Measurements from ENCODE around the gene POU2F1.
"Not testable (repeated sequence)": the region's sequence is repeated elsewhere in the genome, so short reads cannot be mapped to it uniquely, and the experiment has no call there.

POU2F1 gene

DNA sequence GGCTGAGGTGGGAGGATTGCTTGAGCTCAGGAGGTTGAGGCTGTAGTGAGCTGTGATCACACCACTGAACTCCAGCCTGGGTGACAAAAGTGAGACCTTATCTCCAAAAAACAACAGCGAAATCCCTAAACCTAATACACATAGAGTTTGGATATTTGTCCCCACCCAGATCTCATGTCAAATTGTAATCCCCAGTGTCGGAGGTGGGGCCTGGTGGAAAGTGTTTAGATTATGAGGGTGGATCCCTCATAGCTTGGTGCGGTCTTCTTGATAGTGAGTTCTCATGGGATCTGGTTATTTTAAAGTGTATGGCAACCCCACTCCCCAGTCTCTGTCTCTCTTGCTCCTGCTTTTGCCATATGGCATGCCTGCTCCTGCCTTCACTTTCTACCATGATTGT lies 94.0 kb downstream of the POU2F1 start:
- DNase-seq (ENCODE audit: low spot score) = no peak

DNA sequence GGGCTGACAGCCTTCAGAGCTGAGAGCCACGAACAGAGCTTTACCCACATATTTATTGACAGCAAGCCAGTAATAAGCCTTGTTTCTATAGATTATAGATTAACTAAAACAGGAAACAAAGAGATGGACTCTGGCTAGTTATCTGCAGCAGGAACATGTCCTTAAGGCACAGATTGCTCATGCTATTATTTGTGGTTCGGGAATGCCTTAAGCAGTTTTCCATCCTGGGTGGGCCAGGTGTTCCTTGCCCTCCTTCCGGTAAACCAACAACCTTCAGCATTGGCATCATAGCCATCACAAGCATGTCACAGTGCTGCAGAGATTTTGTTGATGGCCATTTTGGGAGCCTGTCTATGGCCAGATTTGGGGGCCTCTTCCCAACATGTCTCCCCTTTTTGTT lies 96.8 kb downstream of the POU2F1 start:
- DNase-seq (ENCODE audit: low spot score) = no peak

DNA sequence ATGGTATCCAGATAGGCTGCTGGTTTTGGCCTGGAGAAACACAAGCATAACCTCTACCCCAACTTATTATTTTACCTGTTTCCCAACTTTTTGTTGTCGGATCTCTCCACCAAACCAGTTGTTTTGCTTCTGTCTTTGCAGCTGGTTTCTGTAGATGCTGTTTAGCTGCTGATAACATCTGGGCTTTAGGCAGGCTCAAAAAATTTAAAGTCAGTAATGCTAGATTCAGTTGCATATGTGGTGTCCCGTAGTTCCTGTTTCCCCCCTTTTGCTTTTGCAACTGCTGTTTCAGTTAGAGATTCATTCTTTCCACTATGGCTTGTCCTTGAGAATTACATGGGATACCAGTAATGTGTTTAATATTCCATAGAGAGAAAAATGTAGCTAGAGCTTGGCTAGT lies 98.5 kb downstream of the POU2F1 start:
- DNase-seq (ENCODE audit: low spot score) = not testable (repeated sequence)

DNA sequence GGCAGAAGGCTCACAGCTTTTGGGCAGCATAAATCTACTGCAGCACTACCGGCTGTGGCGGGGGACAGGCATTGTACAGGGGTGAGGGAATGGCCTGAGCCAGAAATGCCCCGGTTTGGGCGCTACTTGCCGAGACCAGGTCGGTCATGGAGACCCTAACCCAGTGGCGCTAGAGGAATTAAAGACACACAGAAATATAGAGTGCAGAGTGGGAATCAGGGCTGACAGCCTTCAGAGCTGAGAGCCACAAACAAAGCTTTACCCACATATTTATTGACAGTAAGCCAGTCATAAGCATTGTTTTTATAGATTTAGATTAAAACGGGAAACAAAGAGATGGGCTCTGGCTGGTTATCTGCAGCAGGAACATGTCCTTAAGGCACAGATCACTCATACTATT lies 101.8 kb downstream of the POU2F1 start:
- no peak for DNase-seq (ENCODE audit: low spot score)

DNA sequence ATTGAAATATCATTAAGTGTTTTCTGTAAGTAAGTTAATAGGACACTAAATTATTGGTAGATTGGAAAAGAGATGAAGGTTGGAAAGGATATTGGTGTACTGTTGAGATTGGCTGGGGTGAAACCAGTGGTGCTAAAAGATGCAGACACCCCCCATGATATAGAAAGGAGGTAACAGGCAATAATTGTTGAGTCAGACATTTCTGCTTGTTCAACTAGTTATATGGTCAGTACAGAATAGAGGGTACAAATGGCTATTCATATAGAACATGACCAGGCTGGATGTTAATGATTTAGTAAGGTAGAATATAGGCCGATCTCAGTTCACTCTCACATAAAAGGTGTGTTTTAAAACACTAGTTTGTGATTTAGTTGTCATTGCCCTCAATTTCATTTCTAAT lies 104.5 kb downstream of the POU2F1 start:
- no peak for DNase-seq (ENCODE audit: low spot score)

DNA sequence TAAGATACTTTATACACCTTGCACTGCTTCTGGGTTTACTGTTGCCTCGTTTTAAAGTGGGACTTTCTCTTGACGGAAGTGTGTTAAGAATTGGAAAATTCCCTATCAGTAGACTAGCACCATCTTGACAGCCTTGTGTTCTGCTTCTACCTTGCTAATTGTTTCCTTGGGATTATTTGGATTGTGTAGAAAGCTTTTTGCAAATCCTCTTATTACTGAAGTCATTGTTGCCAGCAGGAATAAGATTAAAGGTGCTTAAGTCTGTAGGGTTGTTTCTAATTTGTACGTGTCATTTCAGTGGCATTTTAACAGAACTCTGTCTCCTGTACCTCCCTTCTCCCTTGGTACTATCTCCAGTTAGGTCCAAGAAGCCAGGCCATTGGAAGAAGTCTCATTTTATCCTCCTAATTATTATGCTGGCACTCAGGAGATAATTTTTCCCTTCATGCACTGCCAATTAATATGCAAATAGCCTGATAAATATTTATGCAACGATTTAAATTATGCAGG lies 107.7 kb downstream of the POU2F1 start:
- DNase-seq (ENCODE audit: low spot score) = no peak

DNA sequence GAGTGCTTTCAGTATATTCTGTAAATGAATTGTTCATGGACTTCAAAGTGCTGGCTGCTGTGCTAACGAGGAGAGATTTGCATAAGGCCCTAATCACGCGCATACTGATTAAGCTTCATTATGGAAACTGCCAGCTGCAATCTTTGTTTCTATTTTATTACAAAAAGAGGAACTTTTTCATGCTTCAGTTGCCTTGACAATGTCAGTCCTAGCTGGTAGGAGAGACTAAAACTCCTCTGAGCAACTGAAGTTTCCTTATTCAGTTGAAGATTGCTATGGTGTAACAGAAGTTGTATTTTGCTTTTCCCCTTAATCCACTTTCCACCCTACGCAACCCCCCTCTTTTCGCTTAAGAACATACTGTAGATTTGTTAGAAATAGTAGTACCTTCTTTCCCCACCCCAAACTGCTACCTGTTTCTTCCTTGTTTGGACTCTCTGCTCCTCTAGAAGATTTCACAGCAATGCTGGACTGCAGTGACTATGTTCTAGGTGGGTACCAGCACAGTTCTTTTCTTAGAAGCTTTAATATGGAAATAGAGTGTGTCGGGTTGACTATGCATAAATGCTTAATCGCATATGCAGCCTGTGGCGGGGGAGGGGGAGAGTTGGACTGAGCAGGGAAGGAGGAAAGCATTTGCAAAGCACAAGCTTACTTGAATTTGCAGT lies 108.3 kb downstream of the POU2F1 start:
- no peak for DNase-seq (ENCODE audit: low spot score)

DNA sequence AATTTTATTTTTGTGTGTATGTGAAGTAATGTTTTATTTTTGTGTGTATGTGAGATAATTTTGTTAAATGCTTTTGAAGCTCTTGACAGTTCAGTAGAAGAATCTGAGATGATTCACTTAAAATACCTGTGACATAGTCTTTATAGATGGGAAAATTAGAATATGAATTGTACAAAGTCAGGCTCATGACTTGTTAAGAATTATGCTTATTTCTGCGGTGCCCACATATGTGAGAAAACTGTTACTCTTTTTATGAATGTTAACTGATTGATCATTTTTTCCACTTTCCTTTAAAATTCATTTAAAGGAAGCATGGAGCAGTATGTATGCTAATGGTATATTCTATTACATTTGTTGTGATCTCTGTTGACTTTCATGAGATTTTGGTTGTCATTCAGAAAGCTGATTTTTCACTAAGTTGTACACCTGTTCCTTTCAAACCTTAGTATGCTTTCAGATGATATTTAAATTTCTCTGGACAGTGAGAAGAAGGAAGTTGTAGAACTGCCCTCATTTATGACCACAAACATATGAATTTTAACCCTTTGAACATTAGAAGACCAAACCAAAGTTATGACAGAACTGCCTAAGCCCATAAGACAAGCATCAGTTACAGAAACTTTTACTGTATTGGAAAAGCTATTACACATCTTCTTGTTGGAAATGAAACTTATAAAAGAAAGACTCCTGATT lies 110.1 kb downstream of the POU2F1 start:
- no peak for DNase-seq (ENCODE audit: low spot score)

DNA sequence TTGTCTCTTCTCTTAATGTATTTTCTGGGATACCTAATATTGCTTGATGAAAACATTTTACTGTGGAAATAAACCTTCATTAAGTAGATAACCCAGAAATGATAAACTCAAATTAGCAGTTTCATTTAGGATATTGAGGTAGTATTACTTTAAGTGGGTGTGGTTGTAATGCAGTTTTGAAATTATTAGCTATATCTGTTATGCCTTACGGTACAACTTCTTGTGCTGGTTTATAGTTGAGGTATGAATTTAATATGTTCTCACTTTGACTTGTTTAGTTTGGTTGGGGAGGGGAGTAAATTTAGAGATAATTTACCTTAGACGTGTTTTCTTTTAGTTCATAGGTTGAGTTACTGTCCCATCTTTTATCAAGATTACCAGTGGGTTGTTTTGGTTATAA lies 111.0 kb downstream of the POU2F1 start:
- no peak for DNase-seq (ENCODE audit: low spot score)

DNA sequence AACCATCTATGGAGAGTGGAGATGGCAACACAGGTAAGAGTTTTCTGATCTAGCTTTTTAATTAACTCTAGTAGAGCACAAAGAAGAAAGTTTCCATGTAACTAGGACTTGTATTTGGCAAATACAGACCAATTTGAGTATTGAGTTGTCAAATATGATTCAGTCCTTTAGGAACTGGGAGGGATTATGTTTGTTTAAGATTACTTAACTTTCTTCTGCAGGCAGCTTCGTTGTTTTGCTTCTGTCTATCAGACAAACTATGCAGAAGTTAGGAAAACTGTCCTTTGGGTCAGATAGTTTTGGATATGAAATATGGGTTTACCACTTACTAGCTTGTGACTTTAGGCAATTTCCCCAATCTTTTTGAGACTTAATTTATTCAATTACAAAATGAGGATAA lies 111.8 kb downstream of the POU2F1 start:
- no peak for DNase-seq (ENCODE audit: low spot score)

DNA sequence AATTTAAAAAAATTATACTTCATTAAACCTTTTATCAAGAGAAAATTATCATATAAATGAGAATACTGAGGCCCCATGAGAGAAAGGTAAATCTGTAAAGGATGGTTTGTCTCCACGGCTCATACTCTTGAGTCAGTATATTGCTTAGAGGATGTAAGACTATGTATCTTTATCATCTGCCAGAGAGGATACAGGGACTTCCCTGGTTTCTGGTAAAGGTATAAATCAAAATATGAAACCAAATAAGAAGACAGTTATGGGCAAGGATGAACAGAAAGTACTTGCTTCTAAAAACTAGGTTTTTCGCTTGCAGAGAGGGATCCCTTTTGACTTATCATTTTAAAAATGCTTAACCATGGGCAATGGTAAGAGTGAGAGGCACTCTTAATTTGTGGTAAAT lies 112.4 kb downstream of the POU2F1 start:
- no peak for DNase-seq (ENCODE audit: low spot score)

DNA sequence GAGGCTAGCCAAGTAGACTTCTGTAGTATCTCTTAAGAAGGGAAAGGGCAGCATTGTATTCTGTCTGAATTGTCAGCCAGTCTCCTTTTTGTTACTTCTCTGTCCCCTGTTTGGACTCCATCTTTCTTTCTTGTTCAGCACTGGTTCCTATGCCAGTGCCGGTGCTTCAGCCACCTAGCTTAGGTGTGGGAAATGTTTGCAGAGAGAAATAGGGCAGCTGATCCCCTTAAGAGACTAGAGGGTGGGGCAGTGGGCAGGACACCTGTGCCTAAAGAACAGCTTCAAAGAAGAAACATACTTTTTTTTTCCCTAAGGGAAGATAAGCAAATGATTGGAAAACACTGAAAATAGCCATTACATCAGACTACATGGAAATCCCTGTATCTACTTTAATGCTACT lies 113.0 kb downstream of the POU2F1 start:
- no peak for DNase-seq (ENCODE audit: low spot score)

DNA sequence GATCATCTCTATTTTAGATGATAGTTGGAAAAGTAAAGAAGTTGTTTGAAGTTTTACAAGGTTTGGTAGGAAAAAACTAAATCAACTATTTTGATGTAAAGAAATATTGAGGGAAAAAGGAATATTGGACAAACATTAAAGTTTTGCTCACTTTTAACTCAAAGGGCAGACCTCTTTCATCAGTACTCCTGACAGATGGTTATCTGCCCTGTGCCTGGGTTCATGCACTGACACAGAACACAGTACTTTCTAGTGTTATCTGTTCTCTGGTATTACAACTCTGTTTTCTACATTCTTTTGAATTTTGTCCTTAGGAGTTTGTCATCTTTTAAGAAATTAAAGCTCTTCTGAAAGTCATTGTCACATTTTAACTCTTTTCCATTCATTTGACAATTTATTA lies 118.7 kb downstream of the POU2F1 start:
- DNase-seq (ENCODE audit: low spot score) = no peak

DNA sequence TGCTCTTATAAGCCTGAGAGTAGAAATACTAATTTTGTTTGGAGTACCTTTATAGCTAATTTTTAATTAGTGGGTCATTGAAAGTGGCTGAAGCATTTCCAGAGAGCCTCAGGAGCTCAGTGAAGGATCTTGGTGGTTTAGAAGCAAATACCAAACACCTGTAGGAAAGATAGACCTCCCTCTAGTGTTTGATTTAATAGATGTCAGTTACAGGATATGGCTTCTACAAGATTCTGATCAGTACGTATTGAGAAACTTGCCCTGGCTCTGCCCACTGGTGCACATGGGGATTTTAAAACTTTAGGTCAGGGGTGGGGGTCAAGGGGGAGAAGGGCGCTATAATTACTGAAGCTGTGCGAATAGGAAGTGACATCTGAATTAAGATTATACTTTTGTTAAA lies 122.2 kb downstream of the POU2F1 start:
- DNase-seq (ENCODE audit: low spot score) = peak; percentile 19

DNA sequence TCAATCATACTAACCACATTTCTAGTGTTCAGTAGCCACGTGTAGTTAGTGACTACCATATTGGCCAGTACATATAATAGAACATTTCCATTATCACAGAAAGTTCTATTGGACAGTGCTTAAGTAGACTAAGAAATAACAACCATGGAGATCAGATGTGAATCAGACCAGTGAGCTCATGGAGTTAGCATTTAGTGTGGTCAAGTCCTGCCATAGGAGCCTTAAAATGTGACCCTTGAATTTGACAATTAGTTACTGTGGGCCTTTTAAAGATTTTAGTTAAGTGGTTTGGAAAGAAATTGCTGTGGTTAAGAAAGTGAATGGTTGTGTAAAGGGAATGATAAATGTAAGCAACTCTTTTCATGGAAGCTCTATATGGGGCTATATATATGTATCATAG lies 123.4 kb downstream of the POU2F1 start:
- peak; percentile 51 for DNase-seq (ENCODE audit: low spot score)

DNA sequence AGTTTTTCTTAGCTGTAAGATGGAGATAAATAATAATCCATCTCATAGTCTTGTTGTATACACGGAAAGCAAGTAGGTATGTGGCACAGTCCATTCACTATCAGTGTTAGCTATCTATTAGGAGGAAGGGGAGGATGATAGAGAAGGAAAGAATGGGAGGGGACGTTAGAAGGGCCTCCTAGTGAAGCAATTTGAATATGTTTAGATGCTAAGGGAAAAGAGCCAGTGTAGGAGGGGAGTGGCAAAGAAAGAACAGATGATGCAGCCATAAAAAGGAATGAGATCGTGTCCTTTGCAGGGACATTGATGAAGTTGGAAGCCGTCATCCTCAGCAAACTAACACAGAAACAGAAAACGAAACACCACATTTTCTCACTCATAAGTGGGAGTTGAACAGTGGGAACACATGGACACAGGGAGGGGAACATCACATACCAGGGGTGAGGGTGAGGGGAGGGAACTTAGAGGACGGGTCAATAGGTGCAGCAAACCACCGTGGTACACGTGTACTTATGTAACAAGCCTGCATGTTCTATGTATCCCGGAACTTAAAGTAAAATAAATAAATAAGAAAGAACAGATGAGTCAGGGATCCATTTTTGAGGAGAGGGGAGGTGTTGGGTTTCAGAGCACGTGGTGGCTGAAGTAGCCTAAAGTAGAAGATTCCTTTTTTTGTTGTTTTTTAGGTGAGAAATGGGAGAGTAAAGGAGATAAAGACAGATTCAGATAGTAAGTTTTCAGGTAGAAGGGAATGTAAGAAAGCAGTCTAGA lies 124.1 kb downstream of the POU2F1 start:
- DNase-seq (ENCODE audit: low spot score) = no peak

DNA sequence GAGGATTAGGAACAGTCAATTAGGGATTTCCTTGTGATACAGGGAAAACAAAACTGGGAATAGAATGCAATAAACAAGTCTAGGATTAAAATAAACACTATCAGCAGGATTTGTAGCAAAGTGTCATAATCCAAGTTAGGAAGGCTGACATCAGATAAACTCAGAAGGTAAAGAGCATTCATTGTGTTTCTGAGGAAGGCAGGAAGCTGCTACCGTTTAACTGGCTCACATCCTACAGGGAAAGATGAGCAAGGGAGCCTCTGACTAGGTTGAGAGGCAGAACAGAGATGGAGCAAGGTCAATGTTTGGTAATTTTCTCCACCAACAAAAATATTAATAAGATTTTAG lies 124.7 kb downstream of the POU2F1 start:
- no peak for DNase-seq (ENCODE audit: low spot score)

DNA sequence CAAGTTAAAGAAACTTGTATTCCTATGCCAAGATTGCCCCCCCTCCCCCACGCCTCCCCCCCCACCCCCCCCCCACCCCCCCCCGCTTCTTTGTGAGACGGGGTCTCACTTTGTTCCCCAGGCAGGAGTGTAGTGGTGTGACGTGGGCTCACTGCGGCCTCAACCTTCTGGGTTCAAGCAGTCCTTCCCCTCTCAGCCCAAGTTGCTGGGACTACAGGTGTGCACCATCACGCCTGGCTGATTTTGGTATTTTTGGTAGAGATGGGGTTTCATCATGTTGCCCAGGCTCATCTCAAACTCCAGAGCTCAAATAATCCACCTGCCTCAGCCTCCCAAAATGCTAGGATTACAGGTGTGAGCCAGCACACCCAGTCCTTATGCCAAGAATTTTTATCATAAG lies 136.6 kb downstream of the POU2F1 start:
- no peak for DNase-seq (ENCODE audit: low spot score)

DNA sequence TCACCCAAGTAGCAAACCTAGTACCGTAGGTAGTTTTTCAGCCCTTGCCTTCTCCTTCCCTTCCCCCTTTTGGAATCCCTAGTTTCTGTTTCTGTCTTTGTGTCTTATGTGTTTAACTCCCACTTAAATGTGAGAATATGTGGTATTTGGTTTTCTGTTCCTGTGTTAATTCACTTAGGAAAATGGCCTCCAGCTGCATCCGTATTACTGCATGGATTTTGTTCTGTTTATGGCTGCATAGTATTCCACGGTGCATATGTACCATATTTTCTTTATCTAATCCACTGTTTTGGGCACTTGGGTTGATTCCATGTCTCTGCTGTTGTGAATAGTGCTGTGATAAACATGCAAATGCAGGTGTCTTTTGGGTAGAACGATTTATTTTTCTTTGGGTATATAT lies 138.6 kb downstream of the POU2F1 start:
- DNase-seq (ENCODE audit: low spot score) = no peak

DNA sequence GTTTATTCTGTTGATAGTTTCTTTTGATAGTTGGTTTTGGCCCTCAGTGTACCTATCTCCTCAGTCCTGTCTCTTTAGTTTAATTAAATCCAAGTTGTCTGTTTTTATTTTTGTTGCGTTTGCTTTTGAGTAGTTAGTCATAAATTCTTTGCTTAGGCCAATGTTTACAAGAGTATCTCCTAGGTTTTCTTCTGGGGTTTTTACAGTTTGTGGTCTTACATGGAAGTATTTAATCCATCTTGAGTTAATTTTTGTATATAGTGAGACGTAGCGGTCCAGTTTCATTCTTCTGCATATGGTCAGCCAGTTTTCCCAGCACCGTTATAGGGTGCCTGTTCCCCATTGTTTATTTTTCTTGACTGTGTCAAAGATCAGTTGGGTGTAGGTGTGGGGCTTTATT lies 139.4 kb downstream of the POU2F1 start:
- no peak for DNase-seq (ENCODE audit: low spot score)

DNA sequence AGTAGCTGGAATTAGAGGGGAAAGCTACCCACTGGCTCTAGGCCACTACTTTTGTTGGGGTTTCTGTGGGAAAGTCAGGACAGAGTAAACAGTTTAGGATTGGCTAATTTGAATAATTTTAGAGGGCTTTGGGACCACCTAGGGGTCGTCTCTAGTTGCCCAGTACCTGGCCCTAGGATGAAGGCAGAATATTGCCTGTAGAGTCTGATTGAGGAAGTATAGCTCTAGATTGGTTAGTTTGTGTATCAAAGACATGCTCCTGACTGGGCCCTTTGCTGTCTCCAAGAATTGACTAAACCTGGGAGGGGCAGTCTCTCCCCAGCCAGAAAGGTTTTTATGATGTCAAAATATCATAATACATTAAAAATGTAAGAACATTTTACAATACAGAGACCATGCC lies 142.0 kb downstream of the POU2F1 start:
- no peak for DNase-seq (ENCODE audit: low spot score)

DNA sequence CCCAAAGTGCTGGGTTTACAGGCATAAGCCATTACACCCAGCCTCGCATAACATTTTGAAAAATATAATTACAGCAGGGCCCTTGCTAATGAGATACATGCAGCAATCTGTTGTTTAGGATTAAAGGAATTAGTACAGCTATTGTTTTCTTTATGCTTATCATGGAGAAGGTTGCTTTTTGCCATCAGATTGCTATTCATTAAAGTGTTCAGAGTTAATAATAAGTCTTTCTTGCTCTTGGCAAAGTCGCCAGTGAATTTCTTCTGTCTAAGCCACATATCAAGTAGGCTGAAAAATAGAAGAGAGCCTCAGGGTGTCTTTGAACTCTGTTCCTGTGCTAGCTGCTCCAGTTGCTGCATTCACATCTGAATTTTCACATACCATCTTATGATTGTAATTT lies 144.1 kb downstream of the POU2F1 start:
- no peak for DNase-seq (ENCODE audit: low spot score)

DNA sequence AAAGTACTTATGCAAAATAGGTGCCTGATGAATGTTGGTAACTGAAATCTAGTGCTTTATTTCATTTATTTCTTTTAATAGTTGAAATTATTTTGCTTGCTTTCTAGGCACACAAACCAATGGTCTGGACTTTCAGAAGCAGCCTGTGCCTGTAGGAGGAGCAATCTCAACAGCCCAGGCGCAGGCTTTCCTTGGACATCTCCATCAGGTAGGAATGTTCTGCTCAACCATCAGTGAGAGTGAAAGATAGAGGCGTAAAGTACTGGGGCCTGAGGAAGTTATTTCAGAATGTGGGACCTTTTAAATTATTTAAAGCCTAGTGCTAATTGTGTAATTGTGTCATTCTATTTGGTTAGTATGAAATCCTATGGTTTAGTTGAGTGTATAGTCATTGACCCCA lies 144.7 kb downstream of the POU2F1 start:
- DNase-seq (ENCODE audit: low spot score) = no peak

All from kidney tubule cell (primary cell).